HEK293 (cell line): ENCODE data around the gene PCSK6.

Experiments
- ZSCAN23 ChIP-seq: fragments of 450-650 bp; formaldehyde crosslinking; IDR thresholded peaks from 2 replicates; pipeline ENCODE4 v1.5.1; 2016; ENCODE audit warnings: missing biosample characterization, missing genetic modification characterization
- ZSCAN4 ChIP-seq: fragments of 450-650 bp; formaldehyde crosslinking; IDR thresholded peaks from 2 replicates; pipeline ENCODE4 v1.5.1; 2017; ENCODE audit warnings: missing biosample characterization, missing genetic modification characterization

- no peak for TF ChIP-seq ZSCAN4
- no peak for TF ChIP-seq ZSCAN23 (tag by site-specific recombination)
These were observed 181.5 kb downstream of the PCSK6 start for GRCh38 chr15:101307897-101308603.
